Activated CD4-positive, CD25-positive, alpha-beta regulatory T cell treated with anti-CD3 and anti-CD28 coated beads, Interleukin-2, amount 50 U/mL, for 72 hours (primary cell): Measurements from ENCODE around the gene HSD17B13.

Source experiments
- DNase-seq: peaks from one replicate; pipeline ENCODE4 v3.0.0; 2021

HSD17B13 gene

GRCh38 chr4:87260477-87260876 is 62.2 kb downstream of the HSD17B13 start:
- no peak for DNase-seq

DNA sequence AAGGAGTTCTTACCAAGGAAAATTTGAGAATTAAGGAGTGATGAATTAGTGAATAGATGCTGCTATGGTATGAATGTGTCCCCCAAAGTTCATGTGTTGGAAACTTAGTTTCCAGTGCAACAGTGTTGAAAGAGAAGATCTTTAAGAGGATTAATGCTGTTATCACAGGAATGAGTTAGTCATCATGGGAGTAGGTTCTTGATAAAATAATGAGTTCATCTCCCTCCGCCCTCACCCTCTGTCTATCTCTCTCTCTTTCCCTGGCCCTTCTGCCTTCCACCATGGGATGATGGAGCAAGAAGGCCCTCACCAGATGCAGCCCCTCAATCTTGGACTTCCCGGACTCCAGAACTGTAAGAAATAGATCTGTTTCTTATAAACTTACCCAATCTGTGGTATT is 64.0 kb downstream of the HSD17B13 start:
- DNase-seq, result no peak

- no peak for DNase-seq
Measured at GRCh38 chr4:87257523-87257922, 65.2 kb downstream of the HSD17B13 start.

- no peak for DNase-seq
Measured at GRCh38 chr4:87255755-87256154, 66.9 kb downstream of the HSD17B13 start.
